Lower leg skin (tissue), 4 donors: ENCODE measurements around the gene OR10Z1. TPM values are rescaled to one million over a fixed set of nuclear protein-coding genes. Genes with fewer than 3 reads are reported as not detected.

Experiments
- DNase-seq, 2 donors: peaks; one replicate each; pipeline ENCODE4 v3.0.0-alpha.2; 2019; ENCODE audit warnings: low spot score in 2 of 2
- H3K4me3 ChIP-seq: fragments of 200-600 bp; sonication (generic); 2 replicates; pipeline ENCODE4 v1.5.1; 2017; ENCODE audit warnings: mild to moderate bottlenecking, low read depth; ENCODE audit not compliant: poor library complexity, severe bottlenecking
- CTCF ChIP-seq, 3 donors: fragments of 450-650 bp; IDR thresholded peaks; one replicate each; pipeline ENCODE4 v1.5.1; 2016; ENCODE audit warnings: antibody characterized with exemption in 3 of 3, mild to moderate bottlenecking in 3 of 3, moderate library complexity in 2 of 3
- POLR2A ChIP-seq, 2 donors: fragments of 450-650 bp; IDR thresholded peaks; one replicate each; pipeline ENCODE4 v1.6.1; 2016 to 2017; ENCODE audit warnings: antibody characterized with exemption in 2 of 2, mild to moderate bottlenecking in 1 of 2, moderate library complexity in 1 of 2
- WGBS, 2 donors: methylation state at CpG; one replicate each; pipeline ENCODE4 v1.1.5; 2018; 5-methylcytosine and 5-hydroxymethylcytosine counted together
- intact Hi-C: fragments of 100-400 bp; cut with DNase I; formaldehyde crosslinking; loops from one replicate; pipeline ENCODE4 v1.15.0; 2023; ENCODE audit warnings: low total_unique reads
- total RNA-seq, 4 donors: library from RNA; depleted of rRNA; stranded (reverse); fragments of >200 nt; gene quantifications; one replicate each; pipeline ENCODE4 v1.1.0, GENCODE V29; 2016

The OR10Z1 gene
- total RNA-seq, 4 donors from 2014 or later, result not detected

GRCh38 chr1:158611916-158612315 is 6.8 kb downstream of the OR10Z1 start:
- intact Hi-C loops, result no loop called here
- DNase-seq, result no peak
- no peak overlapping the region for H3K4me3 ChIP-seq
- WGBS, 2 donors, result 57 to 60% methylated on average over 3 of the region's 3 CpGs
- TF ChIP-seq CTCF (IDR thresholded peaks at IDR 0.05) (no peak), POLR2A (IDR thresholded peaks at IDR 0.05) (no peak)

GRCh38 chr1:158613764-158614163 is 8.7 kb downstream of the OR10Z1 start:
- intact Hi-C loops, result no loop called here
- no peak for DNase-seq
- TF ChIP-seq POLR2A (IDR thresholded peaks at IDR 0.05) (no peak), CTCF (IDR thresholded peaks at IDR 0.05) (no peak)
- WGBS, 2 donors, result 86% methylated on average over 3 of the region's 3 CpGs
- H3K4me3 ChIP-seq, result no peak overlapping the region

GRCh38 chr1:158638146-158638545 is 33.1 kb downstream of the OR10Z1 start:
- 81 to 86% methylated on average over 4 of the region's 4 CpGs for WGBS, 2 donors
- TF ChIP-seq CTCF (IDR thresholded peaks at IDR 0.05) (no peak), POLR2A (IDR thresholded peaks at IDR 0.05) (no peak)
- no peak overlapping the region for H3K4me3 ChIP-seq
- no peak for DNase-seq
- intact Hi-C loops, result no loop called here

GRCh38 chr1:158638904-158639303 is 33.8 kb downstream of the OR10Z1 start:
- DNase-seq, result no peak
- no peak overlapping the region for H3K4me3 ChIP-seq
- no peak for TF ChIP-seq CTCF (IDR thresholded peaks at IDR 0.05)
- TF ChIP-seq POLR2A (IDR thresholded peaks at IDR 0.05), result no peak
- intact Hi-C loops, result no loop called here

GRCh38 chr1:158644449-158644848 is 39.4 kb downstream of the OR10Z1 start:
- intact Hi-C loops, result no loop called here
- 67 to 77% methylated on average over 2 of the region's 2 CpGs for WGBS, 2 donors
- no peak for DNase-seq
- TF ChIP-seq CTCF (IDR thresholded peaks at IDR 0.05) (no peak), POLR2A (IDR thresholded peaks at IDR 0.05) (no peak)
- no peak overlapping the region for H3K4me3 ChIP-seq

GRCh38 chr1:158646465-158646864 is 41.4 kb downstream of the OR10Z1 start:
- DNase-seq, result no peak
- 92 to 95% methylated on average over 1 of the region's 1 CpG for whole genome bisulfite sequencing, 2 donors
- intact Hi-C loops, result no loop called here
- no peak overlapping the region for H3K4me3 ChIP-seq
- TF ChIP-seq POLR2A (IDR thresholded peaks at IDR 0.05) (no peak), CTCF (IDR thresholded peaks at IDR 0.05) (no peak)
